Measurements from ENCODE around the gene DHCR7. TPM values are rescaled to one million over a fixed set of nuclear protein-coding genes. Genes with fewer than 3 reads are reported as not detected.

Gene DHCR7
- total and polyA plus RNA-seq, 2 donors (not counting 1 experiment from before 2014, with no cell fraction given): 6.9 to 15.3 TPM

- DNase-seq (no peak), ATAC-seq (ENCODE audit: low read depth) (no peak)
- no peak overlapping the region for H2AFZ ChIP-seq (ENCODE audit: insufficient read depth, low read depth, low read length, poor library complexity, severe bottlenecking)
- no peaks in the 10 kb centered on the region for H3K9me3 ChIP-seq (ENCODE audit: control extremely low read depth in 1 of 3, control insufficient read depth in 2 of 3, insufficient read depth in 1 of 3, low read length in 2 of 3)
- H3K27me3 Mint-ChIP-seq: no peaks in the 10 kb centered on the region
- POLR2A ChIA-PET: no interaction called here
- peaks cover 1 to 73% of the 10 kb centered on the region in 2 experiments for H3K36me3 ChIP-seq (replicated peaks in 1 of 2; ENCODE audit: control extremely low read depth in 1 of 2, control insufficient read depth in 1 of 2, extremely low read depth in 1 of 2, insufficient read depth in 2 of 2, low read length in 1 of 2)
- no peak overlapping the region for H3K4me3 ChIP-seq (ENCODE audit: control extremely low read depth in 1 of 5, extremely low read depth in 1 of 5, insufficient read depth in 1 of 5, low read depth in 2 of 5, low read length in 4 of 5)
- no peaks in the 10 kb centered on the region for H3K79me2 ChIP-seq (ENCODE audit: control insufficient read depth, insufficient read depth, low read length)
- H3K4me2 ChIP-seq (replicated peaks; ENCODE audit: low read depth, low read length, poor library complexity, severe bottlenecking): no peak overlapping the region
- H3K9me3 Mint-ChIP-seq (ENCODE audit: insufficient read depth): no peaks in the 10 kb centered on the region
- H3K9ac ChIP-seq (ENCODE audit: low read length): no peak overlapping the region
- H3K27ac ChIP-seq (ENCODE audit: low read length in 2 of 2): no peak overlapping the region
- TF ChIP-seq CTCF (IDR thresholded peaks at IDR 0.05): no peak
- TF ChIP-seq EZH2 (IDR thresholded peaks at IDR 0.05; ENCODE audit: borderline replicate concordance, insufficient read depth, low read depth, low read length, poor library complexity, severe bottlenecking): no peak
- intact Hi-C loops (cut with micrococcal nuclease): no loop called here
- CTCF ChIA-PET: no interaction called here
- no peaks in the 10 kb centered on the region for H3K27me3 ChIP-seq (replicated peaks in 1 of 4; ENCODE audit: control extremely low read depth in 1 of 4, control insufficient read depth in 3 of 4, insufficient read depth in 4 of 4, low read length in 3 of 4)
- H3K4me1 ChIP-seq (ENCODE audit: control insufficient read depth in 2 of 2, insufficient read depth in 2 of 2, low read length in 2 of 2): no peaks in the 10 kb centered on the region
- 96% methylated on average over 22 of the region's 23 CpGs for WGBS (ENCODE audit: insufficient coverage)
- no peak overlapping the region for H3K27ac Mint-ChIP-seq
- H4K20me1 ChIP-seq (ENCODE audit: control insufficient read depth, insufficient read depth, low read length, poor library complexity, severe bottlenecking): no peaks in the 10 kb centered on the region
- no peaks in the 10 kb centered on the region for H3K4me1 Mint-ChIP-seq
- H3K4me3 Mint-ChIP-seq: no peak overlapping the region
Measured at GRCh38 chr11:71484248-71485062, 36.3 kb upstream of the DHCR7 start.

GRCh38 chr11:71483692-71484091 lies 35.5 kb upstream of the DHCR7 start:
- H3K4me3 ChIP-seq (ENCODE audit: control extremely low read depth in 1 of 5, extremely low read depth in 1 of 5, insufficient read depth in 1 of 5, low read depth in 2 of 5, low read length in 4 of 5): no peak overlapping the region
- no peaks in the 10 kb centered on the region for H3K4me1 ChIP-seq (ENCODE audit: control insufficient read depth in 2 of 2, insufficient read depth in 2 of 2, low read length in 2 of 2)
- H3K27me3 ChIP-seq (replicated peaks in 1 of 4; ENCODE audit: control extremely low read depth in 1 of 4, control insufficient read depth in 3 of 4, insufficient read depth in 4 of 4, low read length in 3 of 4): no peaks in the 10 kb centered on the region
- H3K4me2 ChIP-seq (replicated peaks; ENCODE audit: low read depth, low read length, poor library complexity, severe bottlenecking): no peak overlapping the region
- no peak for TF ChIP-seq CTCF (IDR thresholded peaks at IDR 0.05)
- no peak for TF ChIP-seq EZH2 (IDR thresholded peaks at IDR 0.05; ENCODE audit: borderline replicate concordance, insufficient read depth, low read depth, low read length, poor library complexity, severe bottlenecking)
- H3K36me3 ChIP-seq (replicated peaks in 1 of 2; ENCODE audit: control extremely low read depth in 1 of 2, control insufficient read depth in 1 of 2, extremely low read depth in 1 of 2, insufficient read depth in 2 of 2, low read length in 1 of 2): peaks cover 1 to 73% of the 10 kb centered on the region in 2 experiments
- ATAC-seq (ENCODE audit: low read depth) (no peak), DNase-seq (no peak)
- CTCF ChIA-PET: no interaction called here
- intact Hi-C loops (cut with micrococcal nuclease): no loop called here
- no peak overlapping the region for H3K9ac ChIP-seq (ENCODE audit: low read length)
- no peaks in the 10 kb centered on the region for H4K20me1 ChIP-seq (ENCODE audit: control insufficient read depth, insufficient read depth, low read length, poor library complexity, severe bottlenecking)
- H3K9me3 ChIP-seq (ENCODE audit: control extremely low read depth in 1 of 3, control insufficient read depth in 2 of 3, insufficient read depth in 1 of 3, low read length in 2 of 3): no peaks in the 10 kb centered on the region
- Mint-ChIP-seq H3K4me1 (no peaks in the 10 kb centered on the region), H3K27ac (no peak overlapping the region), H3K9me3 (ENCODE audit: insufficient read depth) (no peaks in the 10 kb centered on the region), H3K27me3 (no peaks in the 10 kb centered on the region), H3K4me3 (no peak overlapping the region)
- POLR2A ChIA-PET: no interaction called here
- 87% methylated on average over 6 of the region's 6 CpGs for WGBS (ENCODE audit: insufficient coverage)
- no peaks in the 10 kb centered on the region for H3K79me2 ChIP-seq (ENCODE audit: control insufficient read depth, insufficient read depth, low read length)
- H3K27ac ChIP-seq (ENCODE audit: low read length in 2 of 2): no peak overlapping the region
- no peak overlapping the region for H2AFZ ChIP-seq (ENCODE audit: insufficient read depth, low read depth, low read length, poor library complexity, severe bottlenecking)
